ENCODE measurements around the gene PPP5C.
"Not testable (repeated sequence)": the region's sequence is repeated elsewhere in the genome, so short reads cannot be mapped to it uniquely, and the experiment has no call there.

The PPP5C gene

DNA sequence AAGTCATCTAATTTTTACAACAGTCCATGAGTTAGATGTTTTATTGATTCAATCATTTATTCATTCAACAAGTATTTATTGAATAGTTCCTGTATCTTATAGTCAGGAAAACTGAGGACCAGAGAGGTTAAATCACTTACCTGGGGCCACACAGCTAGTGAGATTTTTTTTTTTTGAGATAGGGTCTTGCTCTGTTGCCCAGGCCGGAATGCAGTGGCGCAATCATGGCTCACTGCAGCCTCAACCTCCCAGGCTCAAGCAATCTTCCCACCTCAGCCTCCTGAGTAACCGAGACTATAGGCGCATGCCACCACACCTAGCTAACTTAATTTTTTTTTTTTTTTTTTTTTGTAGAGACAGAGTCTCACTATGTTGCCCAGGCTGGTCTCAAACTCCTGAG, 88.8 kb downstream of the PPP5C start:
- DNase-seq: not testable (repeated sequence)
